GM23248 (cell line): Measurements from ENCODE around the gene LALBA. TPM values are rescaled to one million over a fixed set of nuclear protein-coding genes. Genes with fewer than 3 reads are reported as not detected.
"Not testable (repeated sequence)": the region's sequence is repeated elsewhere in the genome, so short reads cannot be mapped to it uniquely, and the experiment has no call there.

ENCODE experiments used
- DNase-seq: peaks from one replicate; pipeline ENCODE4 v3.0.0-alpha.2; 2015
- H2AFZ ChIP-seq: fragments of 200-600 bp; sonication (generic); 2 replicates; pipeline ENCODE4 v1.6.1; 2016; ENCODE audit warnings: antibody characterized with exemption
- H3F3A ChIP-seq: fragments of 200-600 bp; sonication (generic); 2 replicates; pipeline ENCODE4 v1.6.1; 2016; ENCODE audit warnings: mild to moderate bottlenecking, antibody characterized with exemption, mixed run types; ENCODE audit not compliant: insufficient read depth
- H3K27ac ChIP-seq: fragments of 200-600 bp; sonication (generic); 2 replicates; pipeline ENCODE4 v1.5.1; 2016; ENCODE audit warnings: mild to moderate bottlenecking
- H3K27me3 ChIP-seq: fragments of 200-600 bp; sonication (generic); replicated peaks from 2 replicates; pipeline ENCODE4 v1.6.1; 2016; ENCODE audit warnings: mild to moderate bottlenecking; ENCODE audit not compliant: insufficient read depth
- H3K36me3 ChIP-seq: fragments of 200-600 bp; sonication (generic); 2 replicates; pipeline ENCODE4 v1.6.1; 2016; ENCODE audit warnings: low read depth, mild to moderate bottlenecking
- H3K4me1 ChIP-seq: fragments of 200-600 bp; sonication (generic); 2 replicates; pipeline ENCODE4 v1.6.1; 2016; ENCODE audit warnings: mild to moderate bottlenecking; ENCODE audit not compliant: insufficient read depth
- H3K4me2 ChIP-seq: fragments of 200-600 bp; sonication (generic); one replicate; pipeline ENCODE4 v1.6.1; 2016; ENCODE audit warnings: mild to moderate bottlenecking; ENCODE audit not compliant: unreplicated experiment
- H3K4me3 ChIP-seq: fragments of 200-600 bp; sonication (generic); 2 replicates; pipeline ENCODE4 v1.5.1; 2016; ENCODE audit warnings: mild to moderate bottlenecking
- H3K79me2 ChIP-seq: fragments of 200-600 bp; sonication (generic); 2 replicates; pipeline ENCODE4 v1.6.1; 2016; ENCODE audit warnings: mild to moderate bottlenecking; ENCODE audit not compliant: insufficient read depth
- H3K9ac ChIP-seq: fragments of 200-600 bp; sonication (generic); 2 replicates; pipeline ENCODE4 v1.6.1; 2016; ENCODE audit warnings: mild to moderate bottlenecking
- H3K9me2 ChIP-seq: fragments of 200-600 bp; sonication (generic); 2 replicates; pipeline ENCODE4 v1.6.1; 2016; ENCODE audit warnings: mixed run types, mild to moderate bottlenecking, moderate library complexity; ENCODE audit not compliant: insufficient read depth
- H3K9me3 ChIP-seq: fragments of 200-600 bp; sonication (generic); one replicate; pipeline ENCODE4 v1.6.1; 2017; ENCODE audit warnings: low read depth
- H4K20me1 ChIP-seq: fragments of 200-600 bp; sonication (generic); 2 replicates; pipeline ENCODE4 v1.6.0; 2016; ENCODE audit not compliant: insufficient read depth
- EZH2 ChIP-seq: fragments of 200-600 bp; sonication (generic); IDR thresholded peaks from 2 replicates; pipeline ENCODE4 v1.6.1; 2018; ENCODE audit warnings: antibody characterized with exemption, mild to moderate bottlenecking; ENCODE audit not compliant: insufficient read depth, poor library complexity, severe bottlenecking
- EZH2phosphoT487 ChIP-seq: fragments of 200-600 bp; sonication (generic); IDR thresholded peaks from 2 replicates; pipeline ENCODE4 v1.6.1; 2018; ENCODE audit warnings: antibody characterized with exemption, moderate library complexity, mild to moderate bottlenecking, low read depth; ENCODE audit not compliant: insufficient read depth
- WGBS, 2 experiments: methylation state at CpG; one replicate each; pipeline ENCODE4 v1.1.6; 2015 to 2017; ENCODE audit warnings: low lambda C conversion rate in 2 of 2, low coverage in 1 of 2; ENCODE audit errors: missing lambda C conversion rate in 2 of 2; 5-methylcytosine and 5-hydroxymethylcytosine counted together
- in situ Hi-C: fragments of 300-500 bp; cut with MboI; formaldehyde crosslinking; loops from 2 replicates; pipeline ENCODE4 v1.15.0; 2020
- polyA plus RNA-seq: library from polyadenylated mRNA; unstranded; fragments of >200 nt; fragmentation: Nextera tagmentation; extraction: Ambion mirVana; gene quantifications from 2 replicates; pipeline ENCODE4 v1.2.1, GENCODE V29; 2016
- total RNA-seq: library from RNA; depleted of rRNA; stranded (reverse); fragments of >200 nt; shearing (Covaris generic); gene quantifications from 2 replicates; pipeline ENCODE4 v1.2.3, GENCODE V29; 2014

LALBA gene
- total and polyA plus RNA-seq, 2 experiments from 2014 or later: not detected

DNA sequence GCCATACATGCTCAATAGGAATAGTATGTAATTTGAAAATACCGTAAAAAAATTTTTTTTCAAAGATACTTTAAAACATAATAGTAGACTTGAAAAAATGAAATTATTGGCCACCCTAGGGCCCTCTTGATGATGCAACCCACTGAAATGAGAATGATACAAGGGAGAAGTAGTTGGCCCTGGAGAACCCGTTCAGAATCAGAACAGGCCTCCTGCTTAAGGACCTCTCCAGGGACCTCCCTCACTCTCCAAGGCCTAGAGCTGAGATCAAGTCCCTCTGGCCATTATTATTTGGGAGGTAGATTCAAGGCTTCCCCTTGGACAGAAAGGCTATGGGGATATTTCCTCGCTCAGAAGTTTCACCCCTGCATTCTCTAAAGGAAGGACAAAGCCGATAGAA is 11.9 kb downstream of the LALBA start:
- TF ChIP-seq EZH2phosphoT487 (no peak), EZH2 (no peak)
- H3F3A ChIP-seq: no peaks in the 10 kb centered on the region
- H3K4me3 ChIP-seq: no peak overlapping the region
- in situ Hi-C loops: no loop called here
- H3K36me3 ChIP-seq: no peaks in the 10 kb centered on the region
- no peak overlapping the region for H3K4me2 ChIP-seq
- no peaks in the 10 kb centered on the region for H3K4me1 ChIP-seq
- no peak overlapping the region for H2AFZ ChIP-seq
- peaks cover 5% of the 10 kb centered on the region; the same call in 1 of the 2 replicates for H3K27me3 ChIP-seq
- H3K9ac ChIP-seq: no peak overlapping the region
- 38 to 42% methylated on average over 4 of the region's 4 CpGs for WGBS, 2 experiments
- no peaks in the 10 kb centered on the region for H3K9me2 ChIP-seq
- no peaks in the 10 kb centered on the region for H3K79me2 ChIP-seq
- H3K27ac ChIP-seq: no peak overlapping the region
- no peaks in the 10 kb centered on the region for H4K20me1 ChIP-seq
- no peak for DNase-seq
- H3K9me3 ChIP-seq: no peaks in the 10 kb centered on the region

DNA sequence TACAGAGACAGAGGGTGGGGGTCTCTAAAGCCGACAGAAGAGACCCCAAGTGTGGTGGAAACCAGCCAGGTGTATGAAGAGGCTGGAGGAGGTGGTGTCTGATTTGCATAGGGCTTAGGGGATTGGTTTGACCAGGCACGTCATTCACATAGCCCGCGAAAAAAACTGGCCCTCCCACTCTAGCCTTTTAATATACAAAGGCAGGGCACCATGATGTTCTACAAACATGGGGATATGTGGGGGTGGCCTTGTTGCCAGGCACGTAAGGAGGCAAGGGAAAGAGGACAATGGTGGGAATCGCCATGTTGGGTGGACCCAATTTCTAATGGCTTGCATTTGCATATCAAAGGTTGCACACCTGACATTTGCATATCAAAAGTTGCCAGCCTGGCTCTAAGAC is 13.2 kb downstream of the LALBA start:
- H3K4me1 ChIP-seq: no peaks in the 10 kb centered on the region
- no peak for DNase-seq
- peaks cover 5% of the 10 kb centered on the region; the same call in 1 of the 2 replicates for H3K27me3 ChIP-seq
- H3K9me2 ChIP-seq: no peaks in the 10 kb centered on the region
- no peaks in the 10 kb centered on the region for H3F3A ChIP-seq
- no peak for TF ChIP-seq EZH2phosphoT487
- no peak for TF ChIP-seq EZH2
- H3K4me2 ChIP-seq: no peak overlapping the region
- no peak overlapping the region for H3K9ac ChIP-seq
- H2AFZ ChIP-seq: no peak overlapping the region
- 36 to 45% methylated on average over 6 of the region's 6 CpGs for WGBS, 2 experiments
- no peaks in the 10 kb centered on the region for H3K36me3 ChIP-seq
- H3K4me3 ChIP-seq: no peak overlapping the region
- no peaks in the 10 kb centered on the region for H3K79me2 ChIP-seq
- no peak overlapping the region for H3K27ac ChIP-seq
- no peaks in the 10 kb centered on the region for H3K9me3 ChIP-seq
- H4K20me1 ChIP-seq: no peaks in the 10 kb centered on the region
- in situ Hi-C loops: no loop called here

DNA sequence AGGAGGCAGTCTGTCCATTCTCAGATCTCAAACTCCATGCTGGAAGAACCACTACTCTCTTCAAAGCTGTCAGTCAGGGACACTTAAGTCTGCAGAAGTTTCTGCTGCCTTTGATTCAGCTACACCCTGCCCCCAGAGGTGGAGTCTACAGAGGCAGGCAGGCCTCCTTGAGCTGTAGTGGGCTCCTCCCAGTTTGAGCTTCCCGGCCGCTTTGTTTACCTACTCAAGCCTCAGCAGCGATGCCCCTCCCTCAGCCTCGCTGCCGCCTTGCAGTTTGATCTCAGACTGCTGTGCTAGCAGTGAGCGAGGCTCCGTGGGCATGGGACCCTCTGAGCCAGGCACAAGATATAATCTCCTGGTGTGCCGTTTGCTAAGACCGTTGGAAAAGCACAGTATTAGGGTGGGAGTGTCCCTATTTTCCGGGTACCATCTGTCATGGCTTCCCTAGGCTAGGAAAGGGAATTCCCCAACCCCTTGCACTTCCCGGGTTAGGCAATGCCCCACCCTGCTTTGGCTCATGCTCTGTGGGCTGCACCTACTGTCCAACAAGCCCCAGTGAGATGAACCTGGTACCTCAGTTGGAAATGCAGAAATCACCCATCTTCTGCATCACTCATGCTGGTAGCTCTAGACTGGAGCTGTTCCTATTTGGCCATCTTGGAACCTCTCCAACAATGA is 16.0 kb downstream of the LALBA start:
- H3F3A ChIP-seq, H4K20me1 ChIP-seq, H3K4me2 ChIP-seq, H3K9me2 ChIP-seq, H3K27ac ChIP-seq, H3K4me1 ChIP-seq, H3K9me3 ChIP-seq, H3K36me3 ChIP-seq, in situ Hi-C loops, H2AFZ ChIP-seq, DNase-seq, H3K9ac ChIP-seq, H3K4me3 ChIP-seq, H3K27me3 ChIP-seq, H3K79me2 ChIP-seq: not testable (repeated sequence)
- 44 to 49% methylated on average over 11 of the region's 11 CpGs for WGBS, 2 experiments

DNA sequence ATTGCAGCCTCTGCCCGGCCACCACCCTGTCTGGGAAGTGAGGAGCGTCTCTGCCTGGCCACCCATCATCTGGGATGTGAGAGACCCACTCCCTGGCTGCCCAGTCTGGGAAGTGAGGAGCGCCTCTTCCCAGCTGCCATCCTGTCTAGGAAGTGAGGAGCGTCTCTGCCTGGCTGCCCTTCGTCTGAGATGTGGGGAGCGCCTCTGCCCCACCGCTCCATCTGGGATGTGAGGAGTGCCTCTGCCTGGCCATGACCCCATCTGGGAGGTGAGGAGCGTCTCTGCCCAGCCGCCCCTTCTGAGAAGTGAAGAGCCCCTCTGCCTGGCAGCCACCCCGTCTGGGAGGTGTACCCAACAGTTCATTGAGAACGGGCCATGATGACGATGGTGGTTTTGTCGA is 18.2 kb downstream of the LALBA start:
- H3K4me2 ChIP-seq, H3K27ac ChIP-seq, H3K79me2 ChIP-seq, H3K9me2 ChIP-seq, H3K27me3 ChIP-seq, DNase-seq, H3K9me3 ChIP-seq, H4K20me1 ChIP-seq, H3K9ac ChIP-seq, H2AFZ ChIP-seq, H3K36me3 ChIP-seq, H3F3A ChIP-seq, H3K4me3 ChIP-seq, H3K4me1 ChIP-seq, in situ Hi-C loops: not testable (repeated sequence)
- 67 to 69% methylated on average over 13 of the region's 13 CpGs for WGBS, 2 experiments

DNA sequence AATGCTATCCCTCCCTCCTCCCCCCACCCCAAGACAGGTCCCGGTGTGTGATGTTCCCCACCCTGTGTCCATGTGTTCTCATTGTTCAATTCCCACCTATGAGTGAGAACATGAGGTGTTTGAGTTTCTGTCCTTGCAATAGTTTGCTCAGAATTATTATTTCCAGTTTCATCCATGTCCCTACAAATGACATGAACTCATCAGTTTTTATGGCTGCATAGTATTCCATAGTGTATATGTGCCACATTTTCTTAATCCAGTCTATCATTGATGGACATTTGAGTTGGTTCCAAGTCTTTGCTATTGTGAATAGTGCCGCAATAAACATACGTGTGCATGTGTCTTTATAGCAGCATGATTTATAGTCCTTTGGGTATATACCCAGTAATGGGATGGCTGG is 22.8 kb downstream of the LALBA start:
- H3K9ac ChIP-seq, DNase-seq, H3K27me3 ChIP-seq, H3K4me3 ChIP-seq, H3K79me2 ChIP-seq, H3K9me2 ChIP-seq, H3K4me2 ChIP-seq, H3F3A ChIP-seq, H3K36me3 ChIP-seq, H3K27ac ChIP-seq, H2AFZ ChIP-seq, H3K9me3 ChIP-seq, H3K4me1 ChIP-seq, H4K20me1 ChIP-seq, in situ Hi-C loops: not testable (repeated sequence)
- 59 to 85% methylated on average over 3 of the region's 3 CpGs for WGBS, 2 experiments
